ENCODE results near the gene STARD10. TPM values are rescaled to one million over a fixed set of nuclear protein-coding genes. Genes with fewer than 3 reads are reported as not detected.

The STARD10 gene
- total and polyA plus RNA-seq, 2 experiments from 2014 or later: 16.6 to 20.5 TPM

- TF ChIP-seq CREB1 (CRISPR knock-in tag; IDR thresholded peaks at IDR 0.05; ENCODE audit: low read depth) (no peak), JUNB (IDR thresholded peaks at IDR 0.05; ENCODE audit: unreplicated experiment) (no peak), EZH2 (IDR thresholded peaks at IDR 0.05; ENCODE audit: low read depth, unreplicated experiment) (no peak), STAT1 (IDR thresholded peaks at IDR 0.05; ENCODE audit: unreplicated experiment) (no peak)
- TF ChIP-seq, protein P1, sequence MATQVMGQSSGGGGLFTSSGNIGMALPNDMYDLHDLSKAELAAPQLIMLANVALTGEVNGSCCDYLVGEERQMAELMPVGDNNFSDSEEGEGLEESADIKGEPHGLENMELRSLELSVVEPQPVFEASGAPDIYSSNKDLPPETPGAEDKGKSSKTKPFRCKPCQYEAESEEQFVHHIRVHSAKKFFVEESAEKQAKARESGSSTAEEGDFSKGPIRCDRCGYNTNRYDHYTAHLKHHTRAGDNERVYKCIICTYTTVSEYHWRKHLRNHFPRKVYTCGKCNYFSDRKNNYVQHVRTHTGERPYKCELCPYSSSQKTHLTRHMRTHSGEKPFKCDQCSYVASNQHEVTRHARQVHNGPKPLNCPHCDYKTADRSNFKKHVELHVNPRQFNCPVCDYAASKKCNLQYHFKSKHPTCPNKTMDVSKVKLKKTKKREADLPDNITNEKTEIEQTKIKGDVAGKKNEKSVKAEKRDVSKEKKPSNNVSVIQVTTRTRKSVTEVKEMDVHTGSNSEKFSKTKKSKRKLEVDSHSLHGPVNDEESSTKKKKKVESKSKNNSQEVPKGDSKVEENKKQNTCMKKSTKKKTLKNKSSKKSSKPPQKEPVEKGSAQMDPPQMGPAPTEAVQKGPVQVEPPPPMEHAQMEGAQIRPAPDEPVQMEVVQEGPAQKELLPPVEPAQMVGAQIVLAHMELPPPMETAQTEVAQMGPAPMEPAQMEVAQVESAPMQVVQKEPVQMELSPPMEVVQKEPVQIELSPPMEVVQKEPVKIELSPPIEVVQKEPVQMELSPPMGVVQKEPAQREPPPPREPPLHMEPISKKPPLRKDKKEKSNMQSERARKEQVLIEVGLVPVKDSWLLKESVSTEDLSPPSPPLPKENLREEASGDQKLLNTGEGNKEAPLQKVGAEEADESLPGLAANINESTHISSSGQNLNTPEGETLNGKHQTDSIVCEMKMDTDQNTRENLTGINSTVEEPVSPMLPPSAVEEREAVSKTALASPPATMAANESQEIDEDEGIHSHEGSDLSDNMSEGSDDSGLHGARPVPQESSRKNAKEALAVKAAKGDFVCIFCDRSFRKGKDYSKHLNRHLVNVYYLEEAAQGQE (IDR thresholded peaks at IDR 0.05; ENCODE audit: unreplicated experiment): no peak
Observed at GRCh38 chr11:72773291-72773690, 20.6 kb downstream of the STARD10 start (continued).

DNA sequence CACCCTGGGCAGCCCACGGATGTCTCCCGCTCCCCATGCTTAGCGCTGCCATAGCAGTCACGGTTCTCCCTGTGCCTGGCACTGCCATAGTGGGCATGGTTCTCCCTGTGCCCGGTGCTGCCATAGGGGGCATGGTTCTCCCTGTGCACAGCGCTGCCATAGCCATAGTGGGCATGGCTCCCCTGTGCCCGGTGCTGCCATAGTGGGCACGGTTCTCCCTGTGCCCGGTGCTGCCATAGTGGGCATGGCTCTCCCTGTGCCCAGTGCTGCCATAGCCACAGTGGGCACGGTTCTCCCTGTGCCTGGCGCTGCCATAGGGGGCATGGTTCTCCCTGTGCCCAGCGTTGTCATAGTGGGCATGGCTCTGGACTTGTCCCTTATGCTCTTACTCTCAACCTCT lies 21.8 kb downstream of the STARD10 start:
- Histone ChIP-seq H4K20me1 (replicated peaks; ENCODE audit: insufficient read depth) (no peaks in the 10 kb centered on the region), H2AFZ (no peak overlapping the region), H3K36me3 (ENCODE audit: insufficient read depth) (no peaks in the 10 kb centered on the region), H3K79me2 (replicated peaks; ENCODE audit: insufficient read depth) (no peaks in the 10 kb centered on the region), H3F3A (replicated peaks; ENCODE audit: low read depth) (no peaks in the 10 kb centered on the region), H3K27ac (ENCODE audit: low read depth) (no peak overlapping the region), H3K27me3 (ENCODE audit: insufficient read depth) (no peaks in the 10 kb centered on the region), H3K4me1 (ENCODE audit: insufficient read depth) (peaks cover 5% of the 10 kb centered on the region; the same call in 1 of the 2 replicates), H3K9me2 (ENCODE audit: insufficient read depth) (no peaks in the 10 kb centered on the region), H3K4me2 (no peak overlapping the region), H3K4me3 (no peak overlapping the region)
- TF ChIP-seq ZNF462 (CRISPR knock-in tag; IDR thresholded peaks at IDR 0.05): no peak
- no peak for ATAC-seq
- Mint-ChIP-seq H3K9me3 (no peaks in the 10 kb centered on the region), H3K4me1 (peaks cover 18% of the 10 kb centered on the region), H3K27ac (no peak overlapping the region; the same call in 1 of the 2 replicates), H3K36me3 (ENCODE audit: low read depth) (no peaks in the 10 kb centered on the region), H3K27me3 (ENCODE audit: insufficient read depth, low read depth, poor library complexity) (peaks cover 17% of the 10 kb centered on the region), H3K4me3 (no peak overlapping the region)
- no peak for DNase-seq (ENCODE audit: low spot score)

Data from GM23338 (cell line).